OCI-LY1 (cell line): ENCODE measurements around the gene ARFGAP3.

ENCODE experiments used
- H2AFZ ChIP-seq: fragments of 200-600 bp; sonication (generic), shearing (Covaris generic); 2 replicates; pipeline ENCODE4 v1.6.0; 2014; ENCODE audit warnings: antibody characterized with exemption, mild to moderate bottlenecking, low read length
- H3F3A ChIP-seq: fragments of 200-600 bp; sonication (generic), shearing (Covaris generic); 2 replicates; pipeline ENCODE4 v1.6.0; 2014; ENCODE audit warnings: mild to moderate bottlenecking, antibody characterized with exemption, low read length, moderate library complexity; ENCODE audit not compliant: insufficient read depth
- H3K27ac ChIP-seq: fragments of 200-600 bp; sonication (generic); 2 replicates; pipeline ENCODE4 v1.5.1; 2014; ENCODE audit warnings: low read length, mixed run types, mild to moderate bottlenecking, low read depth; ENCODE audit not compliant: poor library complexity, severe bottlenecking
- H3K27me3 ChIP-seq: fragments of 200-600 bp; sonication (generic); 2 replicates; pipeline ENCODE4 v1.6.0; 2014; ENCODE audit warnings: antibody characterized with exemption, mild to moderate bottlenecking, low read length, moderate library complexity; ENCODE audit not compliant: insufficient read depth
- H3K36me3 ChIP-seq: fragments of 200-600 bp; sonication (generic); 2 replicates; pipeline ENCODE4 v1.6.1; 2014; ENCODE audit warnings: mild to moderate bottlenecking, antibody characterized with exemption, low read length, moderate library complexity, mixed read lengths; ENCODE audit not compliant: insufficient read depth
- H3K4me1 ChIP-seq: fragments of 200-600 bp; sonication (generic); 2 replicates; pipeline ENCODE4 v1.5.1; 2014; ENCODE audit warnings: mild to moderate bottlenecking, low read length, moderate library complexity; ENCODE audit not compliant: insufficient read depth, severe bottlenecking
- H3K4me2 ChIP-seq: fragments of 200-600 bp; sonication (generic), shearing (Covaris generic); 2 replicates; pipeline ENCODE4 v1.6.1; 2014; ENCODE audit warnings: low read length
- H3K4me3 ChIP-seq: fragments of 200-600 bp; sonication (generic); 2 replicates; pipeline ENCODE4 v1.5.1; 2014; ENCODE audit warnings: low read length, low read depth, mild to moderate bottlenecking, mixed read lengths; ENCODE audit not compliant: poor library complexity, severe bottlenecking
- H3K79me2 ChIP-seq: fragments of 200-600 bp; shearing (Covaris generic); 2 replicates; pipeline ENCODE4 v1.6.1; 2016; ENCODE audit warnings: mixed run types, low read length, mixed read lengths; ENCODE audit not compliant: insufficient read depth
- H3K9ac ChIP-seq: fragments of 200-600 bp; sonication (generic), shearing (Covaris generic); 2 replicates; pipeline ENCODE4 v1.6.1; 2014; ENCODE audit warnings: mild to moderate bottlenecking, low read length, mixed read lengths
- H3K9me2 ChIP-seq: fragments of 200-600 bp; sonication (generic), shearing (Covaris generic); 2 replicates; pipeline ENCODE4 v1.6.1; 2014; ENCODE audit warnings: low read depth, mild to moderate bottlenecking, low read length, mixed read lengths
- H3K9me3 ChIP-seq: fragments of 200-600 bp; shearing (Covaris generic); 2 replicates; pipeline ENCODE4 v1.6.1; 2014; ENCODE audit warnings: low read length, mixed read lengths
- H4K20me1 ChIP-seq: fragments of 200-600 bp; sonication (generic), shearing (Covaris generic); 2 replicates; pipeline ENCODE4 v1.6.0; 2016; ENCODE audit warnings: mild to moderate bottlenecking, low read length; ENCODE audit not compliant: insufficient read depth
- EZH2 ChIP-seq: fragments of 200-600 bp; sonication (generic), shearing (Covaris generic); IDR thresholded peaks from 2 replicates; pipeline ENCODE4 v1.8.0; 2017; ENCODE audit warnings: borderline replicate concordance, mixed run types, mild to moderate bottlenecking, antibody characterized with exemption, low read length, moderate library complexity, mixed read lengths
- TF ChIP-seq, protein P1 (sequence below): fragments of 200-600 bp; sonication (generic), shearing (Covaris generic); IDR thresholded peaks from 2 replicates; pipeline ENCODE4 v1.5.1; 2017; ENCODE audit warnings: mild to moderate bottlenecking, antibody characterized with exemption, low read length, moderate library complexity, mixed read lengths

Gene ARFGAP3

DNA sequence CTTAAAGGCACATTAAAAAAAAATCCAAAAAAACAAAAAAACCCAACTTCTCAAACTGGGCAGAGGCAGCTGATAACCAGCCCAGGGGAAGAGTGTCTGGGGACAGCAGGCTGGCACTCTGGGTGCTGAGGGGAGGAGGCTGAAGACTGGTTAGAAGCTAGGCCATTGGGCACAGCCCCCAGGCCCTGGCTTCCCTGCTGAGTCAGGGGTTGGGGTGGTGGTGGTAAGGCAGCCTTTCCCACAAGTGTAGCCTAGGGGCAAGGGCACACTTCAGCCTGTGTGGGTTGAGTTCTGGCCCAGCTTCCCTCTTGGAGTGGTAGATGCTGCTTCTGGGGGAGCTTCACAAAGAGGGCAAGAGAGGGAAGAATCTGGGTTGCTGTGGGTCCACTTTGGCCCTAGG lies 16.3 kb upstream of the ARFGAP3 start:
- Histone ChIP-seq H3K79me2 (no peaks in the 10 kb centered on the region), H3K9ac (no peak overlapping the region), H3K36me3 (peaks cover 2% of the 10 kb centered on the region; the same call in 1 of the 2 replicates), H3K4me1 (no peaks in the 10 kb centered on the region), H4K20me1 (no peaks in the 10 kb centered on the region), H2AFZ (no peak overlapping the region), H3K27ac (no peak overlapping the region), H3F3A (no peaks in the 10 kb centered on the region), H3K4me2 (no peak overlapping the region), H3K9me2 (no peaks in the 10 kb centered on the region), H3K9me3 (no peaks in the 10 kb centered on the region), H3K4me3 (no peak overlapping the region), H3K27me3 (no peaks in the 10 kb centered on the region)
- TF ChIP-seq EZH2, result no peak
- TF ChIP-seq, protein P1, sequence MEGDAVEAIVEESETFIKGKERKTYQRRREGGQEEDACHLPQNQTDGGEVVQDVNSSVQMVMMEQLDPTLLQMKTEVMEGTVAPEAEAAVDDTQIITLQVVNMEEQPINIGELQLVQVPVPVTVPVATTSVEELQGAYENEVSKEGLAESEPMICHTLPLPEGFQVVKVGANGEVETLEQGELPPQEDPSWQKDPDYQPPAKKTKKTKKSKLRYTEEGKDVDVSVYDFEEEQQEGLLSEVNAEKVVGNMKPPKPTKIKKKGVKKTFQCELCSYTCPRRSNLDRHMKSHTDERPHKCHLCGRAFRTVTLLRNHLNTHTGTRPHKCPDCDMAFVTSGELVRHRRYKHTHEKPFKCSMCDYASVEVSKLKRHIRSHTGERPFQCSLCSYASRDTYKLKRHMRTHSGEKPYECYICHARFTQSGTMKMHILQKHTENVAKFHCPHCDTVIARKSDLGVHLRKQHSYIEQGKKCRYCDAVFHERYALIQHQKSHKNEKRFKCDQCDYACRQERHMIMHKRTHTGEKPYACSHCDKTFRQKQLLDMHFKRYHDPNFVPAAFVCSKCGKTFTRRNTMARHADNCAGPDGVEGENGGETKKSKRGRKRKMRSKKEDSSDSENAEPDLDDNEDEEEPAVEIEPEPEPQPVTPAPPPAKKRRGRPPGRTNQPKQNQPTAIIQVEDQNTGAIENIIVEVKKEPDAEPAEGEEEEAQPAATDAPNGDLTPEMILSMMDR, result no peak

DNA sequence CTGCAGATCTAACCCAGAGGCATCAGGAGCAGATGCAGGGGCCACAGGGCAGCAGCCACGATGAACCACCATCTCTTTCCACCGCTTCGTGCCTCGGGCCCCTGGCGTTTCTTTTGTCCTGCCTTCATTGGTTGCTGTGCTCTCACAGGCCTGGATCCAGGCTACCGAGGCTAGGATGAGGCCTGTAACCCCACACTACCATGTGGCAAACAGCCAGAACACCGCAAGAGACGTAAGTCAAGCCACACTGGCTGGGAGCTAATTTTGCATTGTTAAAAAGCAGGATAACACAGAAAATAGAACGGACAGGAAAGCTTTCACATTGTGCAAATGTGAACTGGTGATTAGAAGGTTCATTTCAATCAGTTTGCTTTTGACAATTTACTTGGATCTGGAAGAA lies 15.7 kb upstream of the ARFGAP3 start:
- Histone ChIP-seq H3K9me2 (no peaks in the 10 kb centered on the region), H3K79me2 (no peaks in the 10 kb centered on the region), H3K27ac (no peak overlapping the region), H3K4me1 (no peaks in the 10 kb centered on the region), H3K9ac (no peak overlapping the region), H3K9me3 (no peaks in the 10 kb centered on the region), H3K4me2 (no peak overlapping the region), H3K36me3 (no peaks in the 10 kb centered on the region), H4K20me1 (no peaks in the 10 kb centered on the region), H3F3A (no peaks in the 10 kb centered on the region), H2AFZ (no peak overlapping the region), H3K27me3 (no peaks in the 10 kb centered on the region), H3K4me3 (no peak overlapping the region)
- TF ChIP-seq, protein P1, result no peak
- TF ChIP-seq EZH2, result no peak

DNA sequence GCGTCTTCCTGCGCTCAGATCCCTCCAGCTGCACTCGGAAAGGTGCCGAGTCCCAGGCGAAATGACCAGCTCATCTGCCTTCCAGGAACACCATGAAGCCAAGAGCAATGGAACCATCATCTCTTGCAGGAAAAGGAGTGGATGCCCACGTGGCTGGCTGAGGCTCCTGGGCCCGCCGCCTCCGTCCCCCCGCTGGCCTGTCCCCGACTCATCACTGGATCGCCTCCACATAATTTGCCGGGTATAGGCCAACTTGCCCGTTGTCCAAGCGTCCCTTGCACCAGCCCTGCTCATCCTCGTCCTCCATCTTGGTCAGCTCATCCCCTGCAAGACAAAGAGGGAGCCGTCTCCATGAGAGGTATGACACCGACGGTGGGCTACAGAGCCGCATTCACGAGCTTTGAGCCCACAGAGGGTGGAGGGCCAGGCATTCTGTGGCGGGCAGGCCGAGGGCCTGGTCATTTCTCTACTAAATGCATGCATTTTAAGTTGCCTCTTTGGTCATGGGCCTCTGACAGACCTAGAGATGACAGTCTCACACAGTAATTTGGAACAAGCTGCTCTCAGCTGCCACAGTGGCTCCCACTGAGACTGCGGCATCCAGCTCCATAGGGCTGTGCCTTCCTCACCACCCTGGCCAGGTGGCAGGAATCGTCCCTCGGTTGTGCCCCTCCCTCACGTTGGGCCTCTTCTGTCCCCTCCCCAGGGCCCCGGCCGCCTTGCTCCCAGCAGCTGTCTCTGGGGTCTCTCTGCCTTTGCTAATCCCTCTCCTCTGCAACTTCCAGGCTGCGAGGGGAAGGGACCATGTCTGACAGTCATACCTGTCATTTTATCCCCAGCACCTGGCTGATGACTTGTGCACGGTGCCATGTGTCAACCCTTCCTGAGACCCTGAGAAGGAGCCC lies 14.3 kb upstream of the ARFGAP3 start:
- no peak for TF ChIP-seq EZH2
- TF ChIP-seq, protein P1, result no peak
- Histone ChIP-seq H3F3A (no peaks in the 10 kb centered on the region), H3K4me2 (no peak overlapping the region), H3K4me3 (no peak overlapping the region), H3K27ac (no peak overlapping the region), H2AFZ (no peak overlapping the region), H3K9ac (no peak overlapping the region), H3K4me1 (no peaks in the 10 kb centered on the region), H3K36me3 (no peaks in the 10 kb centered on the region), H3K9me2 (no peaks in the 10 kb centered on the region), H4K20me1 (no peaks in the 10 kb centered on the region), H3K9me3 (no peaks in the 10 kb centered on the region), H3K27me3 (no peaks in the 10 kb centered on the region), H3K79me2 (no peaks in the 10 kb centered on the region)
